GM19043 (cell line): ENCODE measurements around the gene MICU1.
A peak's percentile ranks its signal among the peaks of the same experiment; 100 is the strongest.
"Not testable (repeated sequence)": the region's sequence is repeated elsewhere in the genome, so short reads cannot be mapped to it uniquely, and the experiment has no call there.

Experiments used
- ATAC-seq: cut with Tn5 transposase; IDR thresholded peaks from one replicate; pipeline ENCODE4 v1.9.1; 2021; ENCODE audit warnings: low read depth; ENCODE audit not compliant: unreplicated experiment

The MICU1 gene

GRCh38 chr10:72354356-72355213, 271.3 kb downstream of the MICU1 start, which contains the start of gene DNAJB12:
Gene DNAJB12, minus strand, starts transcription at chr10:72354919. Its CDS starts 22 bp downstream, at chr10:72354897.
- peak; percentile 62 for ATAC-seq

GRCh38 chr10:72353965-72354355, 271.9 kb downstream of the MICU1 start:
- no peak for ATAC-seq

GRCh38 chr10:72353028-72353964, 272.6 kb downstream of the MICU1 start:
- no peak for ATAC-seq

GRCh38 chr10:72351479-72351878, 274.4 kb downstream of the MICU1 start:
- ATAC-seq, result no peak

GRCh38 chr10:72349438-72349837, 276.4 kb downstream of the MICU1 start:
- no peak for ATAC-seq

- ATAC-seq, result no peak
Measured at GRCh38 chr10:72348282-72348681, 277.6 kb downstream of the MICU1 start.

GRCh38 chr10:72346117-72346516, 279.8 kb downstream of the MICU1 start:
- ATAC-seq, result not testable (repeated sequence)

GRCh38 chr10:72344932-72345331, 280.9 kb downstream of the MICU1 start:
- no peak for ATAC-seq

- ATAC-seq, result no peak
Measured at GRCh38 chr10:72342911-72343310, 283.0 kb downstream of the MICU1 start.

- ATAC-seq, result no peak
Measured at GRCh38 chr10:72340510-72341261, 285.2 kb downstream of the MICU1 start.

- ATAC-seq, result no peak
Measured at GRCh38 chr10:72338180-72338579, 287.7 kb downstream of the MICU1 start.

- ATAC-seq, result no peak
Measured at GRCh38 chr10:72337722-72338121, 288.2 kb downstream of the MICU1 start.

GRCh38 chr10:72337039-72337629, 288.7 kb downstream of the MICU1 start:
- no peak for ATAC-seq

GRCh38 chr10:72336259-72337038, 289.4 kb downstream of the MICU1 start:
- ATAC-seq, result no peak

GRCh38 chr10:72335394-72336258, 290.3 kb downstream of the MICU1 start:
- peak; percentile 33 for ATAC-seq

GRCh38 chr10:72334825-72335393, 291.0 kb downstream of the MICU1 start:
- ATAC-seq, result peak; percentile 64

GRCh38 chr10:72334196-72334824, 291.6 kb downstream of the MICU1 start:
- ATAC-seq, result peak; percentile 3
